GM21619 (cell line): ENCODE measurements around the gene GMDS.

Source experiments
- ATAC-seq: cut with Tn5 transposase; IDR thresholded peaks from one replicate; pipeline ENCODE4 v1.9.1; 2021; ENCODE audit not compliant: unreplicated experiment

The GMDS gene

GRCh38 chr6:2181567-2181966 is 63.8 kb downstream of the GMDS start:
- no peak for ATAC-seq

- ATAC-seq, result no peak
Observed at GRCh38 chr6:2179950-2180349, 65.5 kb downstream of the GMDS start.

- ATAC-seq, result no peak
Observed at GRCh38 chr6:2179241-2179640, 66.2 kb downstream of the GMDS start.

GRCh38 chr6:2178125-2178524 is 67.3 kb downstream of the GMDS start:
- no peak for ATAC-seq

GRCh38 chr6:2175825-2176224 is 69.6 kb downstream of the GMDS start:
- no peak for ATAC-seq

GRCh38 chr6:2173203-2173961 is 72.0 kb downstream of the GMDS start:
- ATAC-seq, result no peak

- ATAC-seq, result no peak
Observed at GRCh38 chr6:2171728-2172127, 73.7 kb downstream of the GMDS start.

- no peak for ATAC-seq
Observed at GRCh38 chr6:2168480-2168879, 76.9 kb downstream of the GMDS start.

- ATAC-seq, result no peak
Observed at GRCh38 chr6:2166717-2167116, 78.7 kb downstream of the GMDS start.

- no peak for ATAC-seq
Observed at GRCh38 chr6:2165286-2165685, 80.1 kb downstream of the GMDS start.

- no peak for ATAC-seq
Observed at GRCh38 chr6:2164481-2164880, 80.9 kb downstream of the GMDS start.

GRCh38 chr6:2162079-2162445 is 83.3 kb downstream of the GMDS start:
- ATAC-seq, result no peak

GRCh38 chr6:2158596-2159271 is 86.7 kb downstream of the GMDS start:
- ATAC-seq, result no peak

GRCh38 chr6:2157441-2158127 is 87.8 kb downstream of the GMDS start:
- peak; percentile 51 for ATAC-seq

GRCh38 chr6:2155206-2155605 is 90.2 kb downstream of the GMDS start:
- ATAC-seq, result no peak

GRCh38 chr6:2149361-2150006 is 95.9 kb downstream of the GMDS start:
- ATAC-seq, result no peak

GRCh38 chr6:2148748-2149147 is 96.7 kb downstream of the GMDS start:
- no peak for ATAC-seq

GRCh38 chr6:2147766-2148448 is 97.5 kb downstream of the GMDS start:
- no peak for ATAC-seq

GRCh38 chr6:2147261-2147660 is 98.1 kb downstream of the GMDS start:
- ATAC-seq, result no peak

GRCh38 chr6:2144210-2144609 is 101.2 kb downstream of the GMDS start:
- no peak for ATAC-seq

- no peak for ATAC-seq
Observed at GRCh38 chr6:2141644-2142290, 103.6 kb downstream of the GMDS start.
